Measurements from ENCODE around the gene FLNC.

DNA sequence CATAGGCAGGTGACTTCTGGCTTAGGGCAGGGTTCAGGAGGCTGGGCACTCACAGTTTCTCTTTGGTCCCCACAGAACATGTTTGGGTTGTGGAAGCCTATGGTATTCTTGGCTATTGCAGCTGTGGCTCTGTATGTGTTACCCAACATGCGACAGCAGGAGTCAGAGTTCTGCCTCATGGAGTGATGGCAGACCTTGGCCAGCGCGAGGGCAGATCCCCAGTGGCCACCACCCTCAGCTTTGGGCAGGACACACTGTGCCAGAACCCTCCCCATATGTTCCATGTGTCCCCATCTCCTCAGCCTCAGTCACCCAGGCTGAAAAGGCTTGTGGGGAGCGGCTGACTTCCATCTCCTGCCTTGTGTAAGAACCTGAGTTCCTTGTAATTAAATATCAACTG, 8.5 kb upstream of the FLNC start:
- TF ChIP-seq, protein P1, sequence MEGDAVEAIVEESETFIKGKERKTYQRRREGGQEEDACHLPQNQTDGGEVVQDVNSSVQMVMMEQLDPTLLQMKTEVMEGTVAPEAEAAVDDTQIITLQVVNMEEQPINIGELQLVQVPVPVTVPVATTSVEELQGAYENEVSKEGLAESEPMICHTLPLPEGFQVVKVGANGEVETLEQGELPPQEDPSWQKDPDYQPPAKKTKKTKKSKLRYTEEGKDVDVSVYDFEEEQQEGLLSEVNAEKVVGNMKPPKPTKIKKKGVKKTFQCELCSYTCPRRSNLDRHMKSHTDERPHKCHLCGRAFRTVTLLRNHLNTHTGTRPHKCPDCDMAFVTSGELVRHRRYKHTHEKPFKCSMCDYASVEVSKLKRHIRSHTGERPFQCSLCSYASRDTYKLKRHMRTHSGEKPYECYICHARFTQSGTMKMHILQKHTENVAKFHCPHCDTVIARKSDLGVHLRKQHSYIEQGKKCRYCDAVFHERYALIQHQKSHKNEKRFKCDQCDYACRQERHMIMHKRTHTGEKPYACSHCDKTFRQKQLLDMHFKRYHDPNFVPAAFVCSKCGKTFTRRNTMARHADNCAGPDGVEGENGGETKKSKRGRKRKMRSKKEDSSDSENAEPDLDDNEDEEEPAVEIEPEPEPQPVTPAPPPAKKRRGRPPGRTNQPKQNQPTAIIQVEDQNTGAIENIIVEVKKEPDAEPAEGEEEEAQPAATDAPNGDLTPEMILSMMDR (IDR thresholded peaks at IDR 0.05 in 8 of 11, conservative IDR thresholded peaks at IDR 0.05 in 3 of 11), result no peak
- TF ChIP-seq POLR2AphosphoS5 (IDR thresholded peaks at IDR 0.05), result no peak
